Panc1 (cell line): ENCODE data around the gene COQ8B.

Experiments used
- POLR2AphosphoS5 ChIP-seq: IDR thresholded peaks from 2 replicates; pipeline ENCODE4 v1.6.1; 2012; ENCODE audit warnings: mild to moderate bottlenecking, low read depth, low read length, moderate library complexity
- TCF7L2 ChIP-seq: IDR thresholded peaks from 2 replicates; pipeline ENCODE4 v1.6.1; 2011; ENCODE audit warnings: mild to moderate bottlenecking, low read depth, low read length, inconsistent platforms
- TF ChIP-seq, protein P1 (sequence below): fragments of 450-650 bp; IDR thresholded peaks from 2 replicates; pipeline ENCODE4 v1.5.1; 2017; ENCODE audit warnings: mild to moderate bottlenecking

DNA sequence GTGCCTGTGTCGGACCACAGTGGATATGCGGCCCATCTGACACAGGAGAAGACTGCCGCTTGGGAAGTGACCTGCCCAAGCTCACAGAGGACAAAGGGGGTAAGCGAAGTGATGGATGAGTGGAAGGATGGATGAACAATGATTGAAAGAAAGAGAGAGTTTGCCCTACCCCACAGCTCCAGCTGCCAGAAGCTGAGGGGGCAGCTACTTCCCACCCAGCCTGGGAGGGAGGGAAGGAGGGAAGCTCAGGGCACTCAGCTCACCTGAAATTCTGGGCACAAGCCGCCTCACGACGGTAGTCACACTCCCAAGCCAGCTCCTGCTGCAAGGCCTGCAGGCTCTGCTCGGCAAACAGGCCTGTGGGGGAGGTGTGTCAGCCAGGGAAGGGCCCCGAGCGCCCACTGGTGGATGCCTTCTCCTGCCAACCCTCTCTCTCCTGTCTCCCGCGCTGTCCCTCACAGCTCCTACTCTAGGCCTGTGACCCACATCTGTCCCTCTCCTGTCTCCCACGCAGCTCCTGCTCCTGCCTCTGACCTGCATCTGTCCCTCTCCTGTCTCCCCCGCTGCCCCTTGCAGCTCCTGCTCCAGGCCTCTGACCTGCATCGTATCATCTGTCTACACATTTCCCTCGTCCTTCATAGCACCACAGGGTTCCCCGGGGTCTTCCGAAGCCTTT, 14.2 kb downstream of the COQ8B start:
- TF ChIP-seq, protein P1, sequence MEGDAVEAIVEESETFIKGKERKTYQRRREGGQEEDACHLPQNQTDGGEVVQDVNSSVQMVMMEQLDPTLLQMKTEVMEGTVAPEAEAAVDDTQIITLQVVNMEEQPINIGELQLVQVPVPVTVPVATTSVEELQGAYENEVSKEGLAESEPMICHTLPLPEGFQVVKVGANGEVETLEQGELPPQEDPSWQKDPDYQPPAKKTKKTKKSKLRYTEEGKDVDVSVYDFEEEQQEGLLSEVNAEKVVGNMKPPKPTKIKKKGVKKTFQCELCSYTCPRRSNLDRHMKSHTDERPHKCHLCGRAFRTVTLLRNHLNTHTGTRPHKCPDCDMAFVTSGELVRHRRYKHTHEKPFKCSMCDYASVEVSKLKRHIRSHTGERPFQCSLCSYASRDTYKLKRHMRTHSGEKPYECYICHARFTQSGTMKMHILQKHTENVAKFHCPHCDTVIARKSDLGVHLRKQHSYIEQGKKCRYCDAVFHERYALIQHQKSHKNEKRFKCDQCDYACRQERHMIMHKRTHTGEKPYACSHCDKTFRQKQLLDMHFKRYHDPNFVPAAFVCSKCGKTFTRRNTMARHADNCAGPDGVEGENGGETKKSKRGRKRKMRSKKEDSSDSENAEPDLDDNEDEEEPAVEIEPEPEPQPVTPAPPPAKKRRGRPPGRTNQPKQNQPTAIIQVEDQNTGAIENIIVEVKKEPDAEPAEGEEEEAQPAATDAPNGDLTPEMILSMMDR, result no peak; the same call in 1 of the 2 replicates
- TF ChIP-seq TCF7L2, result no peak
- no peak for TF ChIP-seq POLR2AphosphoS5
